ENCODE results near the gene EIF6. TPM values are rescaled to one million over a fixed set of nuclear protein-coding genes. Genes with fewer than 3 reads are reported as not detected.

Gene EIF6
- total RNA-seq, 4 donors from 2014 or later: 176 to 240 (median 198) TPM

DNA sequence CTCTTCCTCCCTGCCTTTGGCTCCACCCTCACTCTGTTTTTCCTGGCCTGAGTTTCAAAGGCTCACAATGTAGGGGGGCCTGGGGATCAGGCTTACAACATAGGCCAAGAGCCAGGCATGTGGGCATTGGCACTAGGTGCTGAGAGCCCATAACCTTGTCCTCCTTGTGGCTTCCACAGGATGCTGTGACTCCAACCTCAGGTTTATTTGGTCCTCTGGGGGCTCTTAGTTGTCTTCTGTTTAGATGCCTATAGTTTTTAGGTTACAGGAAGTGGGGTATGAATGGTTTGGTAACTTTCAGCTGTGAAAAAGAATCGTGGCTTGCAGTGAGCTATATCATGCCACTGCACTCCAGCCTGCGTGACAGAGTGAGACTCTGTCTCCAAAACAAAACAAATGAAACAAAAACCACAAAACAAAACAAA lies 32.5 kb downstream of the EIF6 start:
- Histone ChIP-seq H3K9me3 (no peaks in the 10 kb centered on the region), H3K4me1 (no peaks in the 10 kb centered on the region), H3K4me3 (no peak overlapping the region), H3K36me3 (peaks cover 0 to 16% (median 0%) of the 10 kb centered on the region in 3 donors), H3K27ac (no peak overlapping the region), H3K27me3 (no peaks in the 10 kb centered on the region)
- 35 to 53% methylated on average over 2 of the region's 2 CpGs for WGBS, 2 donors
- no peak for TF ChIP-seq POLR2A (IDR thresholded peaks at IDR 0.05)
- TF ChIP-seq, protein P1, sequence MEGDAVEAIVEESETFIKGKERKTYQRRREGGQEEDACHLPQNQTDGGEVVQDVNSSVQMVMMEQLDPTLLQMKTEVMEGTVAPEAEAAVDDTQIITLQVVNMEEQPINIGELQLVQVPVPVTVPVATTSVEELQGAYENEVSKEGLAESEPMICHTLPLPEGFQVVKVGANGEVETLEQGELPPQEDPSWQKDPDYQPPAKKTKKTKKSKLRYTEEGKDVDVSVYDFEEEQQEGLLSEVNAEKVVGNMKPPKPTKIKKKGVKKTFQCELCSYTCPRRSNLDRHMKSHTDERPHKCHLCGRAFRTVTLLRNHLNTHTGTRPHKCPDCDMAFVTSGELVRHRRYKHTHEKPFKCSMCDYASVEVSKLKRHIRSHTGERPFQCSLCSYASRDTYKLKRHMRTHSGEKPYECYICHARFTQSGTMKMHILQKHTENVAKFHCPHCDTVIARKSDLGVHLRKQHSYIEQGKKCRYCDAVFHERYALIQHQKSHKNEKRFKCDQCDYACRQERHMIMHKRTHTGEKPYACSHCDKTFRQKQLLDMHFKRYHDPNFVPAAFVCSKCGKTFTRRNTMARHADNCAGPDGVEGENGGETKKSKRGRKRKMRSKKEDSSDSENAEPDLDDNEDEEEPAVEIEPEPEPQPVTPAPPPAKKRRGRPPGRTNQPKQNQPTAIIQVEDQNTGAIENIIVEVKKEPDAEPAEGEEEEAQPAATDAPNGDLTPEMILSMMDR (IDR thresholded peaks at IDR 0.05): no peak
- DNase-seq: no peak
- intact Hi-C loops (cut with DNase I): no loop called here

DNA sequence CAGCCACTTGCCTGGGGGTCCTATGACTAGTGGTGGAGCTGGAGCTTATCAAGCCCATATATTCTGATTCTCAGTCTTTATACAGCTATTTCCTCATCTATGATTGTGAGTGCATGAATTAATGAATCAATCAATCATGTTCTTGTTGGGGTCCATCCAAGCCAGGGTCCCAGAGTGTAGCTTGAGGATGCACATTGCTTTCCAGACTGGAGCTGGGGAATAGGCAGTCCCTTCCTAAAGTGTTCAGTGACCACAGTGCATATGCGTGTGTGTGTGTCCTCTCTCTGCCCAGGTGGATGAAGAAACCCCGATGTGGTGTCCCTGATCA lies 33.0 kb downstream of the EIF6 start:
- intact Hi-C loops (cut with DNase I): no loop called here
- TF ChIP-seq POLR2A (IDR thresholded peaks at IDR 0.05): no peak
- TF ChIP-seq, protein P1 (IDR thresholded peaks at IDR 0.05): no peak
- no peak overlapping the region for H3K27ac ChIP-seq
- H3K36me3 ChIP-seq: peaks cover 0 to 16% (median 0%) of the 10 kb centered on the region in 3 donors
- H3K4me3 ChIP-seq: no peak overlapping the region
- 90% methylated on average over 2 of the region's 2 CpGs; no CpG with 5 or more reads in 1 of the 2 donors for WGBS, 2 donors
- H3K4me1 ChIP-seq: no peaks in the 10 kb centered on the region
- no peaks in the 10 kb centered on the region for H3K9me3 ChIP-seq
- no peak for DNase-seq
- H3K27me3 ChIP-seq: no peaks in the 10 kb centered on the region

GRCh38 chr20:35248641-35249475 lies 35.7 kb downstream of the EIF6 start:
- no peaks in the 10 kb centered on the region for H3K36me3 ChIP-seq
- TF ChIP-seq, protein P1 (IDR thresholded peaks at IDR 0.05): no peak
- TF ChIP-seq POLR2A (IDR thresholded peaks at IDR 0.05): no peak
- no peak for DNase-seq
- H3K27ac ChIP-seq: no peak overlapping the region
- 64 to 89% methylated on average over 8 of the region's 9 CpGs for WGBS, 2 donors
- H3K27me3 ChIP-seq: no peaks in the 10 kb centered on the region
- no peaks in the 10 kb centered on the region for H3K9me3 ChIP-seq
- no peak overlapping the region for H3K4me3 ChIP-seq
- no peaks in the 10 kb centered on the region for H3K4me1 ChIP-seq
- intact Hi-C loops (cut with DNase I): no loop called here

DNA sequence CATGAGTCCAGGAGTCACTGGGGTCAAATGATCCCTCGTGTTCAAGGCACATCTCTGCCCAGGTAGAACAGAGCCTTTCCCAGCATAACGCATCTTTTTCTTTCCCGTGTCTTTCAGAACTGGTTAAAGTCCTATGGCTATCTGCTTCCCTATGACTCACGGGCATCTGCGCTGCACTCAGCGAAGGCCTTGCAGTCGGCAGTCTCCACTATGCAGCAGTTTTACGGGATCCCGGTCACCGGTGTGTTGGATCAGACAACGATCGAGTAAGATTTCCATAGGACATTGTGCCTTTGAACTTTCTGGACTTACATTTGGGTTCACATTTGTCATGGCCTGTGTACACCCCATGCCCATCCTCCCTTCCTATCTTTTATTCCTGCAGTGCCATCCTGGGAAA lies 37.8 kb downstream of the EIF6 start:
- no peak for DNase-seq
- 88 to 94% methylated on average over 12 of the region's 12 CpGs for WGBS, 2 donors
- H3K9me3 ChIP-seq: no peaks in the 10 kb centered on the region
- no peak overlapping the region for H3K27ac ChIP-seq
- intact Hi-C loops (cut with DNase I): no loop called here
- no peaks in the 10 kb centered on the region for H3K36me3 ChIP-seq
- H3K4me1 ChIP-seq: no peaks in the 10 kb centered on the region
- TF ChIP-seq, protein P1 (IDR thresholded peaks at IDR 0.05): no peak
- TF ChIP-seq POLR2A (IDR thresholded peaks at IDR 0.05): no peak
- no peak overlapping the region for H3K4me3 ChIP-seq
- no peaks in the 10 kb centered on the region for H3K27me3 ChIP-seq

DNA sequence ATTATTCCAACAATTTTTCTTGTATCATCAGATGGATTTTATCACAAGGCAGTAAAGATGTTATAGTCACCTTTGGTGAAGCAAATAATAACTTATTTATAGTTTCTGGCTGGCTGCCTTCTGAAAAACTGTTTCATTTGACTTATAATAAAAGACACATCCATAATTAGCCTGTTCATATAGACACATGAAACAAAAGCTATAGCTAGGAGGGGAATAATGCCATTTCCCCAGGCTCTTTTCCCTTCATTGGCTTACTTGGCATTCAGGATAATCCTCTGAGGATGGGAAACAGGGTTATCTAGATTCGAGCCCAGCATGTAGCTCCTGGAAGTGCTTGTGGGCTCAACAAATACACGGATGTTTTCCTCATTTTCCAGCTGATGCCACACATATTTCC lies 40.6 kb downstream of the EIF6 start:
- intact Hi-C loops (cut with DNase I): no loop called here
- Histone ChIP-seq H3K4me3 (no peak overlapping the region), H3K27me3 (no peaks in the 10 kb centered on the region), H3K27ac (no peak overlapping the region), H3K36me3 (no peaks in the 10 kb centered on the region), H3K9me3 (no peaks in the 10 kb centered on the region), H3K4me1 (no peaks in the 10 kb centered on the region)
- WGBS, 2 donors: 23 to 50% methylated on average over 2 of the region's 2 CpGs
- TF ChIP-seq POLR2A (IDR thresholded peaks at IDR 0.05): no peak
- TF ChIP-seq, protein P1 (IDR thresholded peaks at IDR 0.05): no peak
- no peak for DNase-seq

All from esophagus squamous epithelium (tissue), 5 donors.